HCT116 (cell line): ENCODE data around the gene CNPY1. TPM values are rescaled to one million over a fixed set of nuclear protein-coding genes. Genes with fewer than 3 reads are reported as not detected.

ENCODE experiments used
- ATAC-seq: fragments of 200-7000 bp; cut with Tn5 transposase; 2 replicates; pipeline ENCODE4 v1.9.1; 2020; ENCODE audit warnings: mild to moderate bottlenecking, moderate library complexity
- BruUV-seq: library from RNA; stranded (reverse); fragments of 400-500 nt; replicated peaks from 2 replicates; lab custom pipeline; 2021; lab: Mats Ljungman, UMichigan
- CTCF ChIA-PET: fragments of 300-600 bp; sonication (Branson Sonifier 250); formaldehyde crosslinking; loops from one replicate; lab custom pipeline; 2021; ENCODE audit warnings: antibody characterized with exemption; lab: Charles Lee
- POLR2A ChIA-PET: fragments of 300-600, 350-600 bp; sonication (Branson Sonifier 250); formaldehyde crosslinking; loops from one replicate; lab custom pipeline; 2021; ENCODE audit warnings: antibody characterized with exemption; lab: Charles Lee
- RAD21 ChIA-PET, 2 experiments: fragments of 300-600 bp; sonication (Branson Sonifier 250); formaldehyde crosslinking; loops; one replicate each; lab custom pipeline; 2023; ENCODE audit warnings: low total read pairs in 2 of 2; ENCODE audit not compliant: uncharacterized antibody in 2 of 2, unreplicated experiment in 2 of 2, low non-redundant PET in 1 of 2; lab: Charles Lee
- DNase-seq: peaks from one replicate; pipeline ENCODE4 v3.0.0-alpha.2; 2010; ENCODE audit warnings: low read depth, low spot score
- H2AFZ ChIP-seq: fragments of 200-600 bp; shearing (Covaris generic), sonication (generic); 2 replicates; pipeline ENCODE4 v1.6.1; 2017; ENCODE audit warnings: low read depth, mixed run types, mixed read lengths, antibody characterized with exemption, low read length; ENCODE audit not compliant: poor library complexity, severe bottlenecking
- H3K27ac ChIP-seq: 2 replicates; pipeline ENCODE4 v1.5.1; 2012; ENCODE audit warnings: low read depth, low read length
- H3K27me3 ChIP-seq: fragments of 200-600 bp; sonication (generic); 2 replicates; pipeline ENCODE4 v1.6.1; 2016; ENCODE audit warnings: mixed run types, low read length, mixed read lengths; ENCODE audit not compliant: insufficient read depth
- H3K36me3 ChIP-seq, 2 experiments: fragments of 200-500 bp in 1 of 2; fragments of 200-600 bp in 1 of 2; sonication (Bioruptor generic) in 1 of 2; sonication (generic) in 1 of 2; 2 replicates each; pipeline versions ENCODE4 v1.5.1 to v1.6.1; 2014 to 2016; ENCODE audit warnings: low read length in 2 of 2, inconsistent platforms in 1 of 2, mixed read lengths in 1 of 2, mixed run types in 1 of 2; ENCODE audit not compliant: insufficient read depth in 2 of 2, control insufficient read depth in 1 of 2
- H3K4me1 ChIP-seq, 2 experiments: fragments of 200-600 bp in 1 of 2; sonication (generic) in 1 of 2; 2 replicates each; pipeline versions ENCODE4 v1.5.1 to v1.6.1; 2012 to 2017; ENCODE audit warnings: low read length in 2 of 2, inconsistent platforms in 1 of 2, mild to moderate bottlenecking in 1 of 2, mixed read lengths in 1 of 2, mixed run types in 1 of 2, moderate library complexity in 1 of 2; ENCODE audit not compliant: insufficient read depth in 2 of 2, control insufficient read depth in 1 of 2
- H3K4me2 ChIP-seq: fragments of 200-600 bp; sonication (generic); 2 replicates; pipeline ENCODE4 v1.6.1; 2017; ENCODE audit warnings: mixed run types, low read length, mixed read lengths
- H3K4me3 ChIP-seq, 2 experiments: fragments of 200-600 bp in 1 of 2; sonication (generic) in 1 of 2; replicated peaks in 1 of 2; 2 replicates each; pipeline ENCODE4 v1.5.1; 2011 to 2016; ENCODE audit warnings: low read length in 2 of 2, control low read depth in 1 of 2, low read depth in 1 of 2, mild to moderate bottlenecking in 1 of 2, mixed read lengths in 1 of 2, mixed run types in 1 of 2
- H3K79me2 ChIP-seq: fragments of 200-600 bp; sonication (generic); 2 replicates; pipeline ENCODE4 v1.6.1; 2017; ENCODE audit warnings: mild to moderate bottlenecking, mixed run types, low read length, moderate library complexity, mixed read lengths; ENCODE audit not compliant: insufficient read depth
- H3K9ac ChIP-seq: fragments of 200-600 bp; sonication (generic); 2 replicates; pipeline ENCODE4 v1.6.1; 2016; ENCODE audit warnings: low read length, mixed read lengths
- H3K9me2 ChIP-seq: fragments of 200-600 bp; sonication (generic), shearing (Covaris generic); 2 replicates; pipeline ENCODE4 v1.6.1; 2017; ENCODE audit warnings: mixed run types, mild to moderate bottlenecking, moderate library complexity; ENCODE audit not compliant: insufficient read depth
- H3K9me3 ChIP-seq, 2 experiments: fragments of 200-500 bp in 1 of 2; fragments of 200-600 bp in 1 of 2; sonication (Bioruptor generic) in 1 of 2; sonication (generic) in 1 of 2; 2 replicates each; pipeline ENCODE4 v1.6.1; 2014 to 2017; ENCODE audit warnings: low read length in 2 of 2, mixed read lengths in 2 of 2, inconsistent platforms in 1 of 2, low read depth in 1 of 2, mild to moderate bottlenecking in 1 of 2, mixed run types in 1 of 2, moderate library complexity in 1 of 2; ENCODE audit not compliant: control insufficient read depth in 1 of 2, insufficient read depth in 1 of 2
- H4K20me1 ChIP-seq: fragments of 200-600 bp; sonication (generic), shearing (Covaris generic); 2 replicates; pipeline ENCODE4 v1.6.1; 2017; ENCODE audit warnings: mixed run types, mild to moderate bottlenecking, moderate library complexity; ENCODE audit not compliant: insufficient read depth
- CBX3 ChIP-seq: IDR thresholded peaks from 2 replicates; pipeline ENCODE4 v1.6.1; 2012; ENCODE audit warnings: low read depth
- CEBPB ChIP-seq: IDR thresholded peaks from 2 replicates; pipeline ENCODE4 v1.6.1; 2012; ENCODE audit warnings: low read depth
- ELF1 ChIP-seq: IDR thresholded peaks from 2 replicates; pipeline ENCODE4 v1.6.1; 2012; ENCODE audit warnings: low read depth, borderline replicate concordance
- EZH2 ChIP-seq: fragments of 200-600 bp; sonication (generic); IDR thresholded peaks from 2 replicates; pipeline ENCODE4 v1.6.1; 2017; ENCODE audit warnings: antibody characterized with exemption, mixed run types
- FOSL1 ChIP-seq: IDR thresholded peaks from 2 replicates; pipeline ENCODE4 v1.6.1; 2012; ENCODE audit warnings: low read depth
- POLR2AphosphoS5 ChIP-seq: IDR thresholded peaks from 2 replicates; pipeline ENCODE4 v1.6.1; 2011; ENCODE audit warnings: mild to moderate bottlenecking, low read depth, low read length, moderate library complexity
- TCF7L2 ChIP-seq: IDR thresholded peaks from 2 replicates; pipeline ENCODE4 v1.7.0; 2011; ENCODE audit warnings: borderline replicate concordance, inconsistent platforms; ENCODE audit not compliant: insufficient read depth, insufficient read length; ENCODE audit errors: extremely low read depth
- YY1 ChIP-seq: IDR thresholded peaks from 2 replicates; pipeline ENCODE4 v1.6.1; 2011; ENCODE audit warnings: low read length, low read depth, moderate library complexity, mild to moderate bottlenecking; ENCODE audit not compliant: insufficient replicate concordance; ENCODE audit errors: extremely low read depth
- ZNF274 ChIP-seq: fragments of 200-500 bp; sonication (Bioruptor generic); IDR thresholded peaks from 2 replicates; pipeline ENCODE4 v1.6.1; 2014; ENCODE audit warnings: mild to moderate bottlenecking, low read depth, low read length, inconsistent platforms
- intact Hi-C: fragments of 100-400 bp; cut with micrococcal nuclease; formaldehyde crosslinking; loops from 2 replicates; pipeline ENCODE4 v1.10.0; 2022
- total RNA-seq: library from RNA; stranded (reverse); gene quantifications from one replicate; pipeline ENCODE4 v1.2.1, GENCODE V29; 2021; ENCODE audit not compliant: unreplicated experiment

CNPY1 gene
- total RNA-seq, 1 experiment from 2014 or later = not detected

DNA sequence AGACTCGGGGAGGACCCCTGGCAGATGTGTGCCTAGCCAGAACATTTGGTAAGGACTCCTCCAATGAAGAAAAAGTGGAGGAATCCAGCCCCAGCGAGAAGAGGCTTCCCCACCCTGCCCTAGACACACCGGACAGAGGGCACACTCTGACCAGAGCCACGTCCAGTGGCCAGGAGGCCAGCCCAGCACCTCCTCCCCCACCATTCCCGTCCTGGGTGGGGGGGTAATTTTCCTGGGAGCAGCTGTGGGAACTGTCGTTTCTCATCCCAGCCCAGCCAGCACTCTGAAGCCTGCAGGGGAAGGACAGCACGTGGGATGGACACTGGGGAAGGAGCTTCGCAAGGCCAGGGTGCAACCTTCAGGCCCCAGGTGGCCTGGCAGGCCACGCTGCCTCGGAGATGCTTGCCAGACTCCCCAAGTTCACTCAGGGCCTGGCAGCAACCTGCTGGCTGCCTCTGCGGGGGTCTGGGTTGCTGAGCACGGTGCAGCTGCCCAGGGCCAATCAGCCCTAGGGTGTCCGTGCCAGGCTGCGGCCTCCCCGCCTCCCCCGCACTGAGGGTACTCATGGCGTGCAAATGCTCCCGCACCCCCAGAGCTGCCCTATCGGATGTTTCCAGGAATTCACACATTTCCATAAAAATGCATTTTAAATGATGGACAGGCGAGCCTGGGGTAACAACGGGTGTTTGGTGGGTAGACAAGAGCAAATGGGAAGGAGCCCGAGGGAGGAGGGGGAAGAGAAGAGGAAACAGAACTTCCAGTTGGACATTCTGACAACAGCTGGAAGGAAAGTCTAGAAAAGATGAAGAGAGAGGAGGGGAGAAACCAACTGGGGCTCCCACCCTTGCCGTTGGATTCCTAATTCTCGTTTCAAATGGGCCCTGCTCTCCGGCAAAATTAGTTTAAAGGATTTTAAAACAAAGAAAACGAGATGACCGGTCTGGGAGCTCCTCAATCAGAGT, 90.3 kb downstream of the CNPY1 start:
- ChIA-PET RAD21 (no interaction called here), CTCF (interaction anchor here (1.0 kb wide), 1 partner anchor 99 kb away, joined by 3 read pairs; no protein-coding TSS in a partner anchor)
- no peaks in the 10 kb centered on the region for H3K9me2 ChIP-seq
- H3K9ac ChIP-seq = peak overlapping the region; percentile 63; the same call in 1 of the 2 replicates
- H2AFZ ChIP-seq = peak overlapping the region; percentile 100
- no peak for DNase-seq
- peak overlapping the region; percentile 53 to 66 for H3K4me3 ChIP-seq
- no peak overlapping the region for H3K27ac ChIP-seq
- peak overlapping the region; percentile 92 for H3K4me2 ChIP-seq
- H3K27me3 ChIP-seq = no peaks in the 10 kb centered on the region
- H4K20me1 ChIP-seq = no peaks in the 10 kb centered on the region
- H3K4me1 ChIP-seq = peaks cover 0 to 12% of the 10 kb centered on the region in 2 experiments; a peak in 3 of 4 replicates
- H3K36me3 ChIP-seq = no peaks in the 10 kb centered on the region
- no peaks in the 10 kb centered on the region for H3K79me2 ChIP-seq
- TSS peak; percentile 78 for BruUV-seq
- intact Hi-C loops = no loop called here
- H3K9me3 ChIP-seq = no peaks in the 10 kb centered on the region
- TF ChIP-seq POLR2AphosphoS5 = no peak
- no peak for TF ChIP-seq FOSL1
- TF ChIP-seq ELF1 = no peak
- no peak for TF ChIP-seq YY1
- TF ChIP-seq CEBPB = no peak
- no peak for TF ChIP-seq CBX3
- TF ChIP-seq ZNF274 = no peak
- no peak for TF ChIP-seq TCF7L2
- TF ChIP-seq EZH2 = no peak
- TF ChIP-seq, all 23 proteins: peak for 0
- ATAC-seq = no peak
- POLR2A ChIA-PET = no interaction called here
